ENCODE measurements around the gene PPP1R3F.

- TF ChIP-seq CTCF (conservative IDR thresholded peaks at IDR 0.05; ENCODE audit: low read length) = no peak
- TF ChIP-seq EZH2phosphoT487 (IDR thresholded peaks at IDR 0.05; ENCODE audit: borderline replicate concordance) = no peak
Measured at GRCh38 chrX:49256268-49256995, 13.2 kb upstream of the PPP1R3F start.
